Measurements from ENCODE around the gene DENND2C.

DNA sequence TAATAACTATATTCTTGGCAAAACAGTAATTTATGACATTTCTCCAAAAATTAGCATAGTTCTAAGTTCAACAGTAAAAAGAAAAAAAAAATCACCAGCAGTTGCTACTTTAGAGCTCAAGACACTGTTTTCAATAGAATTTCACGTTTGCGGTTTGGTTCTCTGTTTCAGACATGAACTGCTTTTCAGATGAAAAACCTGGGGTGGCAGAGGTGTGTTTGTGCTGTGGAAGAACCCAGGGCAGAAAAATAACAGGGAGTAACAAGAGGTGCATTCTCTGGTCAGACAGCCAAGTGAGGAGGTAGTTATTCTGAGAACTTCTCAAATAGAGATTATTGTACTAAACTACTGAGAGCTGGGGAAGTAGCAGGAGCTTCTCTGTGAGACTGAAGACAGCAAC is 37.8 kb upstream of the DENND2C start:
- TF ChIP-seq, protein P1, sequence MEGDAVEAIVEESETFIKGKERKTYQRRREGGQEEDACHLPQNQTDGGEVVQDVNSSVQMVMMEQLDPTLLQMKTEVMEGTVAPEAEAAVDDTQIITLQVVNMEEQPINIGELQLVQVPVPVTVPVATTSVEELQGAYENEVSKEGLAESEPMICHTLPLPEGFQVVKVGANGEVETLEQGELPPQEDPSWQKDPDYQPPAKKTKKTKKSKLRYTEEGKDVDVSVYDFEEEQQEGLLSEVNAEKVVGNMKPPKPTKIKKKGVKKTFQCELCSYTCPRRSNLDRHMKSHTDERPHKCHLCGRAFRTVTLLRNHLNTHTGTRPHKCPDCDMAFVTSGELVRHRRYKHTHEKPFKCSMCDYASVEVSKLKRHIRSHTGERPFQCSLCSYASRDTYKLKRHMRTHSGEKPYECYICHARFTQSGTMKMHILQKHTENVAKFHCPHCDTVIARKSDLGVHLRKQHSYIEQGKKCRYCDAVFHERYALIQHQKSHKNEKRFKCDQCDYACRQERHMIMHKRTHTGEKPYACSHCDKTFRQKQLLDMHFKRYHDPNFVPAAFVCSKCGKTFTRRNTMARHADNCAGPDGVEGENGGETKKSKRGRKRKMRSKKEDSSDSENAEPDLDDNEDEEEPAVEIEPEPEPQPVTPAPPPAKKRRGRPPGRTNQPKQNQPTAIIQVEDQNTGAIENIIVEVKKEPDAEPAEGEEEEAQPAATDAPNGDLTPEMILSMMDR (IDR thresholded peaks at IDR 0.05), result no peak
- TF ChIP-seq EZH2phosphoT487 (IDR thresholded peaks at IDR 0.05), result no peak

Measured in neural progenitor cell (in vitro differentiated cells).